HCT116 (cell line): ENCODE measurements around the gene AKNAD1. TPM values are rescaled to one million over a fixed set of nuclear protein-coding genes. Genes with fewer than 3 reads are reported as not detected.

Source experiments
- ATAC-seq: fragments of 200-7000 bp; cut with Tn5 transposase; 2 replicates; pipeline ENCODE4 v1.9.1; 2020; ENCODE audit warnings: mild to moderate bottlenecking, moderate library complexity
- BruUV-seq: library from RNA; stranded (reverse); fragments of 400-500 nt; replicated peaks from 2 replicates; lab custom pipeline; 2021; lab: Mats Ljungman, UMichigan
- CTCF ChIA-PET: fragments of 300-600 bp; sonication (Branson Sonifier 250); formaldehyde crosslinking; loops from one replicate; lab custom pipeline; 2021; ENCODE audit warnings: antibody characterized with exemption; lab: Charles Lee
- POLR2A ChIA-PET: fragments of 300-600, 350-600 bp; sonication (Branson Sonifier 250); formaldehyde crosslinking; loops from one replicate; lab custom pipeline; 2021; ENCODE audit warnings: antibody characterized with exemption; lab: Charles Lee
- RAD21 ChIA-PET, 2 experiments: fragments of 300-600 bp; sonication (Branson Sonifier 250); formaldehyde crosslinking; loops; one replicate each; lab custom pipeline; 2023; ENCODE audit warnings: low total read pairs in 2 of 2; ENCODE audit not compliant: uncharacterized antibody in 2 of 2, unreplicated experiment in 2 of 2, low non-redundant PET in 1 of 2; lab: Charles Lee
- DNase-seq: peaks from one replicate; pipeline ENCODE4 v3.0.0-alpha.2; 2010; ENCODE audit warnings: low read depth, low spot score
- H2AFZ ChIP-seq: fragments of 200-600 bp; shearing (Covaris generic), sonication (generic); 2 replicates; pipeline ENCODE4 v1.6.1; 2017; ENCODE audit warnings: low read depth, mixed run types, mixed read lengths, antibody characterized with exemption, low read length; ENCODE audit not compliant: poor library complexity, severe bottlenecking
- H3K27ac ChIP-seq: 2 replicates; pipeline ENCODE4 v1.5.1; 2012; ENCODE audit warnings: low read depth, low read length
- H3K27me3 ChIP-seq: fragments of 200-600 bp; sonication (generic); 2 replicates; pipeline ENCODE4 v1.6.1; 2016; ENCODE audit warnings: mixed run types, low read length, mixed read lengths; ENCODE audit not compliant: insufficient read depth
- H3K36me3 ChIP-seq, 2 experiments: fragments of 200-500 bp in 1 of 2; fragments of 200-600 bp in 1 of 2; sonication (Bioruptor generic) in 1 of 2; sonication (generic) in 1 of 2; 2 replicates each; pipeline versions ENCODE4 v1.5.1 to v1.6.1; 2014 to 2016; ENCODE audit warnings: low read length in 2 of 2, inconsistent platforms in 1 of 2, mixed read lengths in 1 of 2, mixed run types in 1 of 2; ENCODE audit not compliant: insufficient read depth in 2 of 2, control insufficient read depth in 1 of 2
- H3K4me1 ChIP-seq, 2 experiments: fragments of 200-600 bp in 1 of 2; sonication (generic) in 1 of 2; 2 replicates each; pipeline versions ENCODE4 v1.5.1 to v1.6.1; 2012 to 2017; ENCODE audit warnings: low read length in 2 of 2, inconsistent platforms in 1 of 2, mild to moderate bottlenecking in 1 of 2, mixed read lengths in 1 of 2, mixed run types in 1 of 2, moderate library complexity in 1 of 2; ENCODE audit not compliant: insufficient read depth in 2 of 2, control insufficient read depth in 1 of 2
- H3K4me2 ChIP-seq: fragments of 200-600 bp; sonication (generic); 2 replicates; pipeline ENCODE4 v1.6.1; 2017; ENCODE audit warnings: mixed run types, low read length, mixed read lengths
- H3K4me3 ChIP-seq, 2 experiments: fragments of 200-600 bp in 1 of 2; sonication (generic) in 1 of 2; replicated peaks in 1 of 2; 2 replicates each; pipeline ENCODE4 v1.5.1; 2011 to 2016; ENCODE audit warnings: low read length in 2 of 2, control low read depth in 1 of 2, low read depth in 1 of 2, mild to moderate bottlenecking in 1 of 2, mixed read lengths in 1 of 2, mixed run types in 1 of 2
- H3K79me2 ChIP-seq: fragments of 200-600 bp; sonication (generic); 2 replicates; pipeline ENCODE4 v1.6.1; 2017; ENCODE audit warnings: mild to moderate bottlenecking, mixed run types, low read length, moderate library complexity, mixed read lengths; ENCODE audit not compliant: insufficient read depth
- H3K9ac ChIP-seq: fragments of 200-600 bp; sonication (generic); 2 replicates; pipeline ENCODE4 v1.6.1; 2016; ENCODE audit warnings: low read length, mixed read lengths
- H3K9me2 ChIP-seq: fragments of 200-600 bp; sonication (generic), shearing (Covaris generic); 2 replicates; pipeline ENCODE4 v1.6.1; 2017; ENCODE audit warnings: mixed run types, mild to moderate bottlenecking, moderate library complexity; ENCODE audit not compliant: insufficient read depth
- H3K9me3 ChIP-seq, 2 experiments: fragments of 200-500 bp in 1 of 2; fragments of 200-600 bp in 1 of 2; sonication (Bioruptor generic) in 1 of 2; sonication (generic) in 1 of 2; 2 replicates each; pipeline ENCODE4 v1.6.1; 2014 to 2017; ENCODE audit warnings: low read length in 2 of 2, mixed read lengths in 2 of 2, inconsistent platforms in 1 of 2, low read depth in 1 of 2, mild to moderate bottlenecking in 1 of 2, mixed run types in 1 of 2, moderate library complexity in 1 of 2; ENCODE audit not compliant: control insufficient read depth in 1 of 2, insufficient read depth in 1 of 2
- H4K20me1 ChIP-seq: fragments of 200-600 bp; sonication (generic), shearing (Covaris generic); 2 replicates; pipeline ENCODE4 v1.6.1; 2017; ENCODE audit warnings: mixed run types, mild to moderate bottlenecking, moderate library complexity; ENCODE audit not compliant: insufficient read depth
- ATF3 ChIP-seq: IDR thresholded peaks from 2 replicates; pipeline ENCODE4 v1.6.1; 2012
- CBX3 ChIP-seq: IDR thresholded peaks from 2 replicates; pipeline ENCODE4 v1.6.1; 2012; ENCODE audit warnings: low read depth
- CEBPB ChIP-seq: IDR thresholded peaks from 2 replicates; pipeline ENCODE4 v1.6.1; 2012; ENCODE audit warnings: low read depth
- CTCF ChIP-seq, 3 experiments: fragments of 200-600 bp in 1 of 3; sonication (generic) in 1 of 3; IDR thresholded peaks in 2 of 3; conservative IDR thresholded peaks in 1 of 3; 2 replicates each; pipeline ENCODE4 v1.5.1; 2012 to 2017; ENCODE audit warnings: low read depth in 2 of 3, low read length in 2 of 3, antibody characterized with exemption in 1 of 3, borderline replicate concordance in 1 of 3, control low read depth in 1 of 3, mild to moderate bottlenecking in 1 of 3, mixed read lengths in 1 of 3, mixed run types in 1 of 3, moderate library complexity in 1 of 3; ENCODE audit not compliant: insufficient read depth in 1 of 3
- EGR1 ChIP-seq: IDR thresholded peaks from 2 replicates; pipeline ENCODE4 v1.6.1; 2012; ENCODE audit warnings: low read depth
- ELF1 ChIP-seq: IDR thresholded peaks from 2 replicates; pipeline ENCODE4 v1.6.1; 2012; ENCODE audit warnings: low read depth, borderline replicate concordance
- EZH2 ChIP-seq: fragments of 200-600 bp; sonication (generic); IDR thresholded peaks from 2 replicates; pipeline ENCODE4 v1.6.1; 2017; ENCODE audit warnings: antibody characterized with exemption, mixed run types
- EZH2phosphoT487 ChIP-seq: fragments of 200-600 bp; IDR thresholded peaks from 2 replicates; pipeline ENCODE4 v1.6.1; 2018; ENCODE audit warnings: antibody characterized with exemption, borderline replicate concordance
- JUND ChIP-seq: IDR thresholded peaks from 2 replicates; pipeline ENCODE4 v1.6.1; 2012
- MAX ChIP-seq: IDR thresholded peaks from 2 replicates; pipeline ENCODE4 v1.6.1; 2012
- POLR2A ChIP-seq: IDR thresholded peaks from 2 replicates; pipeline ENCODE4 v1.7.0; 2011; ENCODE audit warnings: borderline replicate concordance; ENCODE audit not compliant: insufficient read depth, insufficient read length; ENCODE audit errors: extremely low read depth
- POLR2AphosphoS5 ChIP-seq: IDR thresholded peaks from 2 replicates; pipeline ENCODE4 v1.6.1; 2011; ENCODE audit warnings: mild to moderate bottlenecking, low read depth, low read length, moderate library complexity
- RAD21 ChIP-seq: IDR thresholded peaks from 2 replicates; pipeline ENCODE4 v1.6.1; 2012; ENCODE audit warnings: low read depth, mild to moderate bottlenecking
- REST ChIP-seq: IDR thresholded peaks from 2 replicates; pipeline ENCODE4 v1.6.1; 2012; ENCODE audit warnings: low read depth
- SIN3A ChIP-seq: IDR thresholded peaks from 2 replicates; pipeline ENCODE4 v1.6.1; 2012; ENCODE audit warnings: low read depth
- SP1 ChIP-seq: IDR thresholded peaks from 2 replicates; pipeline ENCODE4 v1.6.1; 2012; ENCODE audit warnings: low read depth
- SRF ChIP-seq: IDR thresholded peaks from 2 replicates; pipeline ENCODE4 v1.6.1; 2012; ENCODE audit warnings: low read depth
- YY1 ChIP-seq: IDR thresholded peaks from 2 replicates; pipeline ENCODE4 v1.6.1; 2011; ENCODE audit warnings: low read length, low read depth, moderate library complexity, mild to moderate bottlenecking; ENCODE audit not compliant: insufficient replicate concordance; ENCODE audit errors: extremely low read depth
- ZBTB33 ChIP-seq: IDR thresholded peaks from 2 replicates; pipeline ENCODE4 v1.6.1; 2011; ENCODE audit warnings: mild to moderate bottlenecking, low read length, moderate library complexity; ENCODE audit not compliant: insufficient replicate concordance; ENCODE audit errors: extremely low read depth
- intact Hi-C: fragments of 100-400 bp; cut with micrococcal nuclease; formaldehyde crosslinking; loops from 2 replicates; pipeline ENCODE4 v1.10.0; 2022
- total RNA-seq: library from RNA; stranded (reverse); gene quantifications from one replicate; pipeline ENCODE4 v1.2.1, GENCODE V29; 2021; ENCODE audit not compliant: unreplicated experiment

AKNAD1 gene
- total RNA-seq, 1 experiment from 2014 or later: 0.15 TPM

- ChIA-PET RAD21 (no interaction called here), POLR2A (interaction anchor here (0.9 kb wide), 1 partner anchor 272 kb away, joined by 4 read pairs; no protein-coding TSS in a partner anchor), CTCF (interaction anchor here (0.7 to 5.8 kb wide), 11 partner anchors 9 to 284 kb away, joined by 3 to 93 read pairs (median 4); partner anchors contain the start of gene PRPF38B)
- Histone ChIP-seq H4K20me1 (no peaks in the 10 kb centered on the region), H3K4me1 (peaks cover 20 to 45% of the 10 kb centered on the region in 2 experiments), H3K36me3 (no peaks in the 10 kb centered on the region), H3K4me2 (peak overlapping the region; percentile 38), H3K9ac (no peak overlapping the region), H3K27ac (no peak overlapping the region), H2AFZ (peak overlapping the region; percentile 96), H3K4me3 (no peak overlapping the region), H3K79me2 (no peaks in the 10 kb centered on the region), H3K9me2 (no peaks in the 10 kb centered on the region), H3K9me3 (no peaks in the 10 kb centered on the region), H3K27me3 (no peaks in the 10 kb centered on the region)
- DNase-seq (peak; percentile 73), ATAC-seq (peak; percentile 73)
- TF ChIP-seq YY1 (no peak), CBX3 (no peak), SIN3A (no peak), POLR2AphosphoS5 (no peak), EZH2phosphoT487 (no peak), CEBPB (no peak), EGR1 (no peak), ZBTB33 (no peak), ATF3 (no peak), REST (no peak), EZH2 (no peak), ELF1 (no peak), SRF (no peak), RAD21 (peak; percentile 82), SP1 (no peak), POLR2A (no peak), MAX (peak; percentile 73), CTCF (IDR thresholded peaks at IDR 0.05 in 2 of 3, conservative IDR thresholded peaks at IDR 0.05 in 1 of 3; ENCODE audit: borderline replicate concordance in 1 of 3, insufficient read depth in 1 of 3, low read depth in 2 of 3, low read length in 2 of 3) (peak; percentile 67 to 77 (median 76)), JUND (no peak)
- BruUV-seq: no TSS peak
- intact Hi-C loops: loop anchor here (1.0 to 5.0 kb wide), 4 partner anchors 49 to 434 kb away; partner anchors contain the start of gene GPSM2
These were observed 28.6 kb downstream of the AKNAD1 start for GRCh38 chr1:108828074-108828961.
